Measurements from ENCODE around the gene GARIN5A.

Gene GARIN5A

DNA sequence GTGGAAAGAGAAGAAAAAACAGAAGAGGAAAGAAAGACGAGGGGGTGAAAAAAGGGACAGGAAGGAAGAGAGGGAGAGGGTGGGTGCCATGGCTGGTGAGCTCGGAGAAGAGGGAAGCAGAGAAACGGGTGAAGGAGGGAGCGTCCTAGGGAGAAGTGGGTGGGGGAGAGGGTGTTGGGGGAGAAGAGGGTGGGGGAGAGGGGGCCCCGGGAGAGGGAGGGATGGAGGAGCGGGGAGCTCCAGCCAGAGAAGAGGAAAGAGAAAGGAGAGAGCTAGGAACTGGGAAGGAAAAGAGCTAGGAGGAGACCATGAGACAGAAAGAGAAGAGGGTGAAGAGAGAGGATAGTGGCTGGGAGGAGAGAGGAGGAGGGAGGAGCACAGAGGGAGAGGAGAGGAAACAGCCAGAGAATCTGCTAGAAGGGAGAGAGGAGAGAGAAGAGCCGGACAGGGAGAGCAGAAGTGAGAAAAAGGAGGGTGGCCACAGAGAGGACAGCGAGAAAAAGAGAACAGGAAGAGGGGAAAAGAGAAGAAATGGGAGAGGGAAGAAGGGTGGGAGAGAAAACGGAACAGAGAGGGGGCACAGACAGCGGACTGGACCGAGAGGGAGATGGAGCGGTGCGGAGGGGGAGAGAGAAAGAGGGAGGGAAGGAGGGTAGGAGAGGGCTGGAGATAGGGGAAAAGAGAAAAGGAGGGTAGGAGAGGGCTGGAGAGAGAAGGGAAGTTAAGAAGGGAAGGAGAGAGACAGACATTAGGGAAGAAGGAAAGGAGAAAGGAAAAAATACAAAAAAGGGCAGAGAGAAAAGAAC lies 11.9 kb upstream of the GARIN5A start:
- H3K4me3 ChIP-seq (ENCODE audit: low read depth in 1 of 2, low read length in 2 of 2), result no peak overlapping the region
- H3K36me3 ChIP-seq (ENCODE audit: control insufficient read depth in 1 of 2, insufficient read depth in 2 of 2, low read length in 2 of 2), result peaks cover 0 to 6% of the 10 kb centered on the region in 2 donors
- H3K4me1 ChIP-seq (ENCODE audit: control insufficient read depth in 1 of 2, insufficient read depth in 2 of 2, low read length in 2 of 2), result peaks cover 0 to 3% of the 10 kb centered on the region in 2 donors
- peaks cover 0 to 7% of the 10 kb centered on the region in 2 donors for H3K9me3 ChIP-seq (ENCODE audit: control insufficient read depth in 1 of 2, low read length in 2 of 2)
- no peak overlapping the region for H3K27ac ChIP-seq (ENCODE audit: low read depth, low read length)
- H3K27me3 ChIP-seq (ENCODE audit: control insufficient read depth in 1 of 2, insufficient read depth in 2 of 2, low read length in 2 of 2), result peaks cover 3% of the 10 kb centered on the region in 2 donors
- no peak overlapping the region for H3K9ac ChIP-seq (ENCODE audit: low read depth in 1 of 2, low read length in 2 of 2)

GRCh38 chr19:50486823-50487515 lies 10.3 kb upstream of the GARIN5A start:
- Histone ChIP-seq H3K27ac (ENCODE audit: low read depth, low read length) (no peak overlapping the region), H3K36me3 (ENCODE audit: control insufficient read depth in 1 of 2, insufficient read depth in 2 of 2, low read length in 2 of 2) (peaks cover 7 to 19% of the 10 kb centered on the region in 2 donors), H3K27me3 (ENCODE audit: control insufficient read depth in 1 of 2, insufficient read depth in 2 of 2, low read length in 2 of 2) (peaks cover 3% of the 10 kb centered on the region in 2 donors), H3K4me1 (ENCODE audit: control insufficient read depth in 1 of 2, insufficient read depth in 2 of 2, low read length in 2 of 2) (peaks cover 0 to 1% of the 10 kb centered on the region in 2 donors), H3K4me3 (ENCODE audit: low read depth in 1 of 2, low read length in 2 of 2) (no peak overlapping the region), H3K9ac (ENCODE audit: low read depth in 1 of 2, low read length in 2 of 2) (no peak overlapping the region), H3K9me3 (ENCODE audit: control insufficient read depth in 1 of 2, low read length in 2 of 2) (peaks cover 0 to 7% of the 10 kb centered on the region in 2 donors)

DNA sequence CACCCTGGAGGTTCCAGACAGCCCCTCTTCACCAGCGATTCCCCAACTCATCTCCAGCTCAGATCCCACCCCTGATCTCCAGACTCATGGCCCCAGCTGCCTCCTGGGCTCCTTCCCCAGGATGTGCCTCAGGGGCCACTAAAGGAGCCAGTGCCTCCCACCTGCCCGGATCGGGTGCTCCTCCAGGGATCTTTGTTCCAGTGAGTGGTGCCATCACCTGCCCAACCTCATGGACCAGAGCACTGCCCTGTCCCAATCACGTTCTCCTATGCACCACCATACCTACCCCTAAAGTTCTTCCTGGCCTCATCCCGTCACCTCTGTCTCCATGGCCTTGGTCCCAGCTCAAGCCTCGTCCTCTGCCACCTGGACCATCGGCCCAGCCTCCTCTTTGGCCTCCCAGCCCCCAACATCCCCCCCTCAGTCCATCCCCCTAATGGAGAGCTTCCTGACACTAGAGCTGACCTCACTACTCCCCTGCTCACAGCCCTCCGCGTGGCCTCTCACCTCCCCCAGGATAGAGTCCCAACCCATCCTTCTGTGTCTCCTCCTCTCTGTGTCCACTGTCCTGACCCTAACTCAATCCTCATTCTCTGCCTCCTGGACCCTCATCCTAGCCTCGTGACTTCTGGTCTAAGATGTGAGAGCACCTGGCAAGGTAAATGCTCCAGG lies 8.8 kb upstream of the GARIN5A start:
- no peak overlapping the region for H3K27ac ChIP-seq (ENCODE audit: low read depth, low read length)
- H3K36me3 ChIP-seq (ENCODE audit: control insufficient read depth in 1 of 2, insufficient read depth in 2 of 2, low read length in 2 of 2), result peaks cover 7 to 33% of the 10 kb centered on the region in 2 donors
- H3K27me3 ChIP-seq (ENCODE audit: control insufficient read depth in 1 of 2, insufficient read depth in 2 of 2, low read length in 2 of 2), result peaks cover 0 to 3% of the 10 kb centered on the region in 2 donors
- H3K4me3 ChIP-seq (ENCODE audit: low read depth in 1 of 2, low read length in 2 of 2), result no peak overlapping the region
- H3K9ac ChIP-seq (ENCODE audit: low read depth in 1 of 2, low read length in 2 of 2), result no peak overlapping the region
- peaks cover 0 to 7% of the 10 kb centered on the region in 2 donors for H3K9me3 ChIP-seq (ENCODE audit: control insufficient read depth in 1 of 2, low read length in 2 of 2)
- no peaks in the 10 kb centered on the region for H3K4me1 ChIP-seq (ENCODE audit: control insufficient read depth in 1 of 2, insufficient read depth in 2 of 2, low read length in 2 of 2)

GRCh38 chr19:50482916-50483315 lies 6.3 kb upstream of the GARIN5A start:
- H3K27me3 ChIP-seq (ENCODE audit: control insufficient read depth in 1 of 2, insufficient read depth in 2 of 2, low read length in 2 of 2), result peaks cover 0 to 3% of the 10 kb centered on the region in 2 donors
- no peak overlapping the region for H3K9ac ChIP-seq (ENCODE audit: low read depth in 1 of 2, low read length in 2 of 2)
- peaks cover 25 to 56% of the 10 kb centered on the region in 2 donors for H3K36me3 ChIP-seq (ENCODE audit: control insufficient read depth in 1 of 2, insufficient read depth in 2 of 2, low read length in 2 of 2)
- no peak overlapping the region for H3K27ac ChIP-seq (ENCODE audit: low read depth, low read length)
- no peaks in the 10 kb centered on the region for H3K4me1 ChIP-seq (ENCODE audit: control insufficient read depth in 1 of 2, insufficient read depth in 2 of 2, low read length in 2 of 2)
- peaks cover 0 to 7% of the 10 kb centered on the region in 2 donors for H3K9me3 ChIP-seq (ENCODE audit: control insufficient read depth in 1 of 2, low read length in 2 of 2)
- H3K4me3 ChIP-seq (ENCODE audit: low read depth in 1 of 2, low read length in 2 of 2), result no peak overlapping the region

DNA sequence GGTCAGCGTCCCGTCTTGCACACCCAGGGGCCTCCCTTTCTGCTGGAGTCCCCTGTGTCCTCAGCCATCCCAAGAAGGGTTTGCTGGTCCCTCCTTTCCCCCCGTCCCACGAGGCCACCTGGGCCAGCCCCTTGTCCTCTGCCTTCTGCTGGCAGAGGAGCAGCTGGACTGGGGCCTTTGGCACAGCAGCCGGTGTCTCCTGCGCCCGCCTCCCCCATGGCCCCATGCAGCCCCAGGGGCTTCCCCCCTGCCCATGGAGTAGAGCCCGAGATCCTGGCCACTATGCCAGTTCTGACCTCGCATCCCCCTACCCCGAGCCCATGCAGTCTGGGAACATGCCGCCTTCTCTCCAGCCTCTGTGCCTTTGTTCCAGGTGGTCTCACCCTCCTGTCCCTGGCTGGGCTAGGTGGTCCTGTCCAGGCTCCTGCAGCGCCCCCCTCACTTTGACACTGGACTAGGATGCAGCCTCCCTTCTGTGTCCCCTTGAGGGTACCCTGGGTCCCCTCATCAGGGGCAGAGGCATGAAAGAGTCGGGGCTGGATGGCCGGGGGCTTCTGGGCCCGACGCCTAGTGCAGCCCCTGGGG lies 5.7 kb upstream of the GARIN5A start:
- no peak overlapping the region for H3K4me3 ChIP-seq (ENCODE audit: low read depth in 1 of 2, low read length in 2 of 2)
- H3K9me3 ChIP-seq (ENCODE audit: control insufficient read depth in 1 of 2, low read length in 2 of 2), result peaks cover 0 to 7% of the 10 kb centered on the region in 2 donors
- no peak overlapping the region for H3K9ac ChIP-seq (ENCODE audit: low read depth in 1 of 2, low read length in 2 of 2)
- peaks cover 0 to under 1% of the 10 kb centered on the region in 2 donors for H3K27me3 ChIP-seq (ENCODE audit: control insufficient read depth in 1 of 2, insufficient read depth in 2 of 2, low read length in 2 of 2)
- peaks cover 3 to 5% of the 10 kb centered on the region in 2 donors for H3K4me1 ChIP-seq (ENCODE audit: control insufficient read depth in 1 of 2, insufficient read depth in 2 of 2, low read length in 2 of 2)
- H3K27ac ChIP-seq (ENCODE audit: low read depth, low read length), result no peak overlapping the region
- peaks cover 27 to 57% of the 10 kb centered on the region in 2 donors for H3K36me3 ChIP-seq (ENCODE audit: control insufficient read depth in 1 of 2, insufficient read depth in 2 of 2, low read length in 2 of 2)

- Histone ChIP-seq H3K36me3 (ENCODE audit: control insufficient read depth in 1 of 2, insufficient read depth in 2 of 2, low read length in 2 of 2) (peaks cover 27 to 57% of the 10 kb centered on the region in 2 donors), H3K27me3 (ENCODE audit: control insufficient read depth in 1 of 2, insufficient read depth in 2 of 2, low read length in 2 of 2) (no peaks in the 10 kb centered on the region), H3K27ac (ENCODE audit: low read depth, low read length) (no peak overlapping the region), H3K4me3 (ENCODE audit: low read depth in 1 of 2, low read length in 2 of 2) (no peak overlapping the region), H3K9ac (ENCODE audit: low read depth in 1 of 2, low read length in 2 of 2) (no peak overlapping the region), H3K9me3 (ENCODE audit: control insufficient read depth in 1 of 2, low read length in 2 of 2) (peaks cover 0 to 6% of the 10 kb centered on the region in 2 donors), H3K4me1 (ENCODE audit: control insufficient read depth in 1 of 2, insufficient read depth in 2 of 2, low read length in 2 of 2) (peaks cover 7 to 8% of the 10 kb centered on the region in 2 donors)
Observed at GRCh38 chr19:50481351-50482149, 4.9 kb upstream of the GARIN5A start.

- H3K9ac ChIP-seq (ENCODE audit: low read depth in 1 of 2, low read length in 2 of 2), result no peak overlapping the region
- no peak overlapping the region for H3K27ac ChIP-seq (ENCODE audit: low read depth, low read length)
- H3K4me3 ChIP-seq (ENCODE audit: low read depth in 1 of 2, low read length in 2 of 2), result no peak overlapping the region
- H3K4me1 ChIP-seq (ENCODE audit: control insufficient read depth in 1 of 2, insufficient read depth in 2 of 2, low read length in 2 of 2), result peaks cover 7 to 8% of the 10 kb centered on the region in 2 donors
- H3K27me3 ChIP-seq (ENCODE audit: control insufficient read depth in 1 of 2, insufficient read depth in 2 of 2, low read length in 2 of 2), result no peaks in the 10 kb centered on the region
- no peaks in the 10 kb centered on the region for H3K9me3 ChIP-seq (ENCODE audit: control insufficient read depth in 1 of 2, low read length in 2 of 2)
- H3K36me3 ChIP-seq (ENCODE audit: control insufficient read depth in 1 of 2, insufficient read depth in 2 of 2, low read length in 2 of 2), result peaks cover 27 to 57% of the 10 kb centered on the region in 2 donors
Observed at GRCh38 chr19:50480281-50481111, 3.8 kb upstream of the GARIN5A start.

GRCh38 chr19:50479761-50480251 lies 3.2 kb upstream of the GARIN5A start:
- no peak overlapping the region for H3K27ac ChIP-seq (ENCODE audit: low read depth, low read length)
- peaks cover 7 to 8% of the 10 kb centered on the region in 2 donors for H3K4me1 ChIP-seq (ENCODE audit: control insufficient read depth in 1 of 2, insufficient read depth in 2 of 2, low read length in 2 of 2)
- no peaks in the 10 kb centered on the region for H3K27me3 ChIP-seq (ENCODE audit: control insufficient read depth in 1 of 2, insufficient read depth in 2 of 2, low read length in 2 of 2)
- no peak overlapping the region for H3K4me3 ChIP-seq (ENCODE audit: low read depth in 1 of 2, low read length in 2 of 2)
- no peaks in the 10 kb centered on the region for H3K9me3 ChIP-seq (ENCODE audit: control insufficient read depth in 1 of 2, low read length in 2 of 2)
- peaks cover 27 to 55% of the 10 kb centered on the region in 2 donors for H3K36me3 ChIP-seq (ENCODE audit: control insufficient read depth in 1 of 2, insufficient read depth in 2 of 2, low read length in 2 of 2)
- no peak overlapping the region for H3K9ac ChIP-seq (ENCODE audit: low read depth in 1 of 2, low read length in 2 of 2)
